ENCODE data around the gene ZNF354C. TPM values are rescaled to one million over a fixed set of nuclear protein-coding genes. Genes with fewer than 3 reads are reported as not detected.

ZNF354C gene
- total and polyA plus RNA-seq, 2 of the 8 experiments (the other 6 are each of a cell fraction or from before 2014, with no cell fraction given): 0.85 to 2.3 TPM

GRCh38 chr5:179122411-179123108, 62.4 kb downstream of the ZNF354C start (continued):
- TF ChIP-seq, protein P1, sequence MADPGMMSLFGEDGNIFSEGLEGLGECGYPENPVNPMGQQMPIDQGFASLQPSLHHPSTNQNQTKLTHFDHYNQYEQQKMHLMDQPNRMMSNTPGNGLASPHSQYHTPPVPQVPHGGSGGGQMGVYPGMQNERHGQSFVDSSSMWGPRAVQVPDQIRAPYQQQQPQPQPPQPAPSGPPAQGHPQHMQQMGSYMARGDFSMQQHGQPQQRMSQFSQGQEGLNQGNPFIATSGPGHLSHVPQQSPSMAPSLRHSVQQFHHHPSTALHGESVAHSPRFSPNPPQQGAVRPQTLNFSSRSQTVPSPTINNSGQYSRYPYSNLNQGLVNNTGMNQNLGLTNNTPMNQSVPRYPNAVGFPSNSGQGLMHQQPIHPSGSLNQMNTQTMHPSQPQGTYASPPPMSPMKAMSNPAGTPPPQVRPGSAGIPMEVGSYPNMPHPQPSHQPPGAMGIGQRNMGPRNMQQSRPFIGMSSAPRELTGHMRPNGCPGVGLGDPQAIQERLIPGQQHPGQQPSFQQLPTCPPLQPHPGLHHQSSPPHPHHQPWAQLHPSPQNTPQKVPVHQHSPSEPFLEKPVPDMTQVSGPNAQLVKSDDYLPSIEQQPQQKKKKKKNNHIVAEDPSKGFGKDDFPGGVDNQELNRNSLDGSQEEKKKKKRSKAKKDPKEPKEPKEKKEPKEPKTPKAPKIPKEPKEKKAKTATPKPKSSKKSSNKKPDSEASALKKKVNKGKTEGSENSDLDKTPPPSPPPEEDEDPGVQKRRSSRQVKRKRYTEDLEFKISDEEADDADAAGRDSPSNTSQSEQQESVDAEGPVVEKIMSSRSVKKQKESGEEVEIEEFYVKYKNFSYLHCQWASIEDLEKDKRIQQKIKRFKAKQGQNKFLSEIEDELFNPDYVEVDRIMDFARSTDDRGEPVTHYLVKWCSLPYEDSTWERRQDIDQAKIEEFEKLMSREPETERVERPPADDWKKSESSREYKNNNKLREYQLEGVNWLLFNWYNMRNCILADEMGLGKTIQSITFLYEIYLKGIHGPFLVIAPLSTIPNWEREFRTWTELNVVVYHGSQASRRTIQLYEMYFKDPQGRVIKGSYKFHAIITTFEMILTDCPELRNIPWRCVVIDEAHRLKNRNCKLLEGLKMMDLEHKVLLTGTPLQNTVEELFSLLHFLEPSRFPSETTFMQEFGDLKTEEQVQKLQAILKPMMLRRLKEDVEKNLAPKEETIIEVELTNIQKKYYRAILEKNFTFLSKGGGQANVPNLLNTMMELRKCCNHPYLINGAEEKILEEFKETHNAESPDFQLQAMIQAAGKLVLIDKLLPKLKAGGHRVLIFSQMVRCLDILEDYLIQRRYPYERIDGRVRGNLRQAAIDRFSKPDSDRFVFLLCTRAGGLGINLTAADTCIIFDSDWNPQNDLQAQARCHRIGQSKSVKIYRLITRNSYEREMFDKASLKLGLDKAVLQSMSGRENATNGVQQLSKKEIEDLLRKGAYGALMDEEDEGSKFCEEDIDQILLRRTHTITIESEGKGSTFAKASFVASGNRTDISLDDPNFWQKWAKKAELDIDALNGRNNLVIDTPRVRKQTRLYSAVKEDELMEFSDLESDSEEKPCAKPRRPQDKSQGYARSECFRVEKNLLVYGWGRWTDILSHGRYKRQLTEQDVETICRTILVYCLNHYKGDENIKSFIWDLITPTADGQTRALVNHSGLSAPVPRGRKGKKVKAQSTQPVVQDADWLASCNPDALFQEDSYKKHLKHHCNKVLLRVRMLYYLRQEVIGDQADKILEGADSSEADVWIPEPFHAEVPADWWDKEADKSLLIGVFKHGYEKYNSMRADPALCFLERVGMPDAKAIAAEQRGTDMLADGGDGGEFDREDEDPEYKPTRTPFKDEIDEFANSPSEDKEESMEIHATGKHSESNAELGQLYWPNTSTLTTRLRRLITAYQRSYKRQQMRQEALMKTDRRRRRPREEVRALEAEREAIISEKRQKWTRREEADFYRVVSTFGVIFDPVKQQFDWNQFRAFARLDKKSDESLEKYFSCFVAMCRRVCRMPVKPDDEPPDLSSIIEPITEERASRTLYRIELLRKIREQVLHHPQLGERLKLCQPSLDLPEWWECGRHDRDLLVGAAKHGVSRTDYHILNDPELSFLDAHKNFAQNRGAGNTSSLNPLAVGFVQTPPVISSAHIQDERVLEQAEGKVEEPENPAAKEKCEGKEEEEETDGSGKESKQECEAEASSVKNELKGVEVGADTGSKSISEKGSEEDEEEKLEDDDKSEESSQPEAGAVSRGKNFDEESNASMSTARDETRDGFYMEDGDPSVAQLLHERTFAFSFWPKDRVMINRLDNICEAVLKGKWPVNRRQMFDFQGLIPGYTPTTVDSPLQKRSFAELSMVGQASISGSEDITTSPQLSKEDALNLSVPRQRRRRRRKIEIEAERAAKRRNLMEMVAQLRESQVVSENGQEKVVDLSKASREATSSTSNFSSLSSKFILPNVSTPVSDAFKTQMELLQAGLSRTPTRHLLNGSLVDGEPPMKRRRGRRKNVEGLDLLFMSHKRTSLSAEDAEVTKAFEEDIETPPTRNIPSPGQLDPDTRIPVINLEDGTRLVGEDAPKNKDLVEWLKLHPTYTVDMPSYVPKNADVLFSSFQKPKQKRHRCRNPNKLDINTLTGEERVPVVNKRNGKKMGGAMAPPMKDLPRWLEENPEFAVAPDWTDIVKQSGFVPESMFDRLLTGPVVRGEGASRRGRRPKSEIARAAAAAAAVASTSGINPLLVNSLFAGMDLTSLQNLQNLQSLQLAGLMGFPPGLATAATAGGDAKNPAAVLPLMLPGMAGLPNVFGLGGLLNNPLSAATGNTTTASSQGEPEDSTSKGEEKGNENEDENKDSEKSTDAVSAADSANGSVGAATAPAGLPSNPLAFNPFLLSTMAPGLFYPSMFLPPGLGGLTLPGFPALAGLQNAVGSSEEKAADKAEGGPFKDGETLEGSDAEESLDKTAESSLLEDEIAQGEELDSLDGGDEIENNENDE (IDR thresholded peaks at IDR 0.05; ENCODE audit: insufficient replicate concordance, low read length): no peak
- TF ChIP-seq, protein P2, sequence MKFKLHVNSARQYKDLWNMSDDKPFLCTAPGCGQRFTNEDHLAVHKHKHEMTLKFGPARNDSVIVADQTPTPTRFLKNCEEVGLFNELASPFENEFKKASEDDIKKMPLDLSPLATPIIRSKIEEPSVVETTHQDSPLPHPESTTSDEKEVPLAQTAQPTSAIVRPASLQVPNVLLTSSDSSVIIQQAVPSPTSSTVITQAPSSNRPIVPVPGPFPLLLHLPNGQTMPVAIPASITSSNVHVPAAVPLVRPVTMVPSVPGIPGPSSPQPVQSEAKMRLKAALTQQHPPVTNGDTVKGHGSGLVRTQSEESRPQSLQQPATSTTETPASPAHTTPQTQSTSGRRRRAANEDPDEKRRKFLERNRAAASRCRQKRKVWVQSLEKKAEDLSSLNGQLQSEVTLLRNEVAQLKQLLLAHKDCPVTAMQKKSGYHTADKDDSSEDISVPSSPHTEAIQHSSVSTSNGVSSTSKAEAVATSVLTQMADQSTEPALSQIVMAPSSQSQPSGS (IDR thresholded peaks at IDR 0.05; ENCODE audit: low read length): no peak
- TF ChIP-seq TEAD4 (IDR thresholded peaks at IDR 0.05; ENCODE audit: low read depth, low read length) (no peak), TAF7 (optimal IDR thresholded peaks at IDR 0.05; ENCODE audit: borderline replicate concordance, low read depth, low read length) (no peak), KDM1A (IDR thresholded peaks at IDR 0.05; ENCODE audit: borderline replicate concordance, low read length) (no peak), SIX5 (IDR thresholded peaks at IDR 0.05; ENCODE audit: low read depth, low read length) (no peak), MAFK (IDR thresholded peaks at IDR 0.05; ENCODE audit: low read depth, low read length) (no peak), JUND (IDR thresholded peaks at IDR 0.05; ENCODE audit: low read length) (no peak)
